Measurements from ENCODE around the gene SLC43A1. TPM values are rescaled to one million over a fixed set of nuclear protein-coding genes. Genes with fewer than 3 reads are reported as not detected.

The SLC43A1 gene
- total RNA-seq, 1 experiment from 2014 or later = 238 TPM

DNA sequence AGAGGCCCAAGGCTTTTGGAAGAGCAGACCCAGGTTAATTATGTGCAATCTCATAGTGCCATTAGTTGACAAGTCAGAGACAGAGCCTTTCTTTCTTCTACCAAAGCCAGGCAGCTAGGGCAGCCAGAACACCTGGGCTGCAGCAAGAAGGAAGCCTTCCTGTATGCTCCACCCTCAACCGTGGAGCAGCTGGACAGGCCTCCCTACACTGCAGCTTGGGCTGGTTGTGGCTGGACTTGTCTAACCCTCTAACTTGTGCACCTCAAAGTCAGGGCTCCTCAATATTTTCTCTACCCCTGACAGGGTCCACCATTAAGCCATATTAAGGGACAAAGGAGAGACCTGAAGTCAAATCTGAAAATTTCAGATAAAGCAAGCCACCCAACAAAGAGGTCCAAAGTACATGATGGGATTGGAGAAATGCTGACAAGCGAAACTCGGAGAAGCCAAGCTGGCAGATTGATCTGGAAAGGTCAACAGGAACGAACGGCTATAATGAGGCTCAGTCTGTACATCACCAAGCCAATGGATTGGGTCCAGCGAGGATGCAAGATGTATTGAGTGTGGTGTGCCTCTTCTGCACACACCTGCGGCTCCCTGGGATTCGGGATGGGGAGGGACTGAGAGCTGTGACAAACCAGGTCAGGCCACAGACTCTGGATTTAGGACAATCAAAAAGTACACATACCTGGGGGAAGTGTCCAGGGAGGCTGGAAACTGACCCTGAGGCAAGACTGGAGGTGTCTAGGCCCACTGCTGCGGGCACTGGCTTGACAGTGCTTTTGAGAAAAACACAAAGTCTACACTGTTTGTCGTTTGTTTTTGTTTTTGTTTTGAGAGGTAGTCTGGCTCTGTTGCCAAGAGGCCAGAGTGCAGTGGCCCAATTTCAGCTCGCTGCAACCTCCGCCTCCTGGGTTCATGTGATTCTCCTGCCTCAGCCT lies 76.9 kb downstream of the SLC43A1 start:
- Histone ChIP-seq H3K9ac (ENCODE audit: low read length) (no peak overlapping the region), H3K9me2 (replicated peaks; ENCODE audit: insufficient read depth, low read length) (no peaks in the 10 kb centered on the region), H3K4me1 (ENCODE audit: low read length) (no peaks in the 10 kb centered on the region), H2AFZ (ENCODE audit: low read length) (no peak overlapping the region), H3K4me2 (ENCODE audit: low read depth, low read length, poor library complexity, severe bottlenecking) (no peak overlapping the region), H3K4me3 (ENCODE audit: low read length) (no peak overlapping the region), H4K20me1 (ENCODE audit: insufficient read depth, low read depth, low read length) (no peaks in the 10 kb centered on the region), H3K27me3 (ENCODE audit: low read length) (no peaks in the 10 kb centered on the region), H3K36me3 (ENCODE audit: insufficient read depth, low read length) (no peaks in the 10 kb centered on the region), H3K27ac (ENCODE audit: low read length) (no peak overlapping the region), H3K79me2 (ENCODE audit: low read length) (no peaks in the 10 kb centered on the region), H3K9me3 (ENCODE audit: low read length) (no peaks in the 10 kb centered on the region)
- no peak for DNase-seq

DNA sequence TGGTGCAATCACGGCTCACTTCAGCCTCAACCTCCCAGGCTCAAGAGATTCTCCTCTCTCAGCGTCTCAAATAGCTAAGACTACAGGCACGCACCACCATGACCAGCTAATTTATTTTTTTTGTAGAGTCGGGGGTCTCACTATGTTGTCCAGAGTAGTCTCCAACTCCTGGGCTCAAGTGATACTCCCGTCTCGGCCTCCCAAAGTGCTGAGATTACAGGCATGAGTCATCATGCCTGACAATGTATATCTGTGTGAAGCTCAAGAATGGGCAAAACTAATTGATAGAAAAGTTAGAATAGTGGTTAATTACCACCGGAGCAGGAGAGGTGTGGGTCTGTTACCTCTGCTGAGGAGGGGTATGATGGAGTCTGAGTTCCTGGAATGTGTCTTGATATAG lies 79.5 kb downstream of the SLC43A1 start:
- Histone ChIP-seq H3K9me2 (replicated peaks; ENCODE audit: insufficient read depth, low read length) (no peaks in the 10 kb centered on the region), H3K27ac (ENCODE audit: low read length) (no peak overlapping the region), H2AFZ (ENCODE audit: low read length) (no peak overlapping the region), H3K4me2 (ENCODE audit: low read depth, low read length, poor library complexity, severe bottlenecking) (no peak overlapping the region), H3K36me3 (ENCODE audit: insufficient read depth, low read length) (no peaks in the 10 kb centered on the region), H3K4me3 (ENCODE audit: low read length) (no peak overlapping the region), H3K79me2 (ENCODE audit: low read length) (no peaks in the 10 kb centered on the region), H3K4me1 (ENCODE audit: low read length) (no peaks in the 10 kb centered on the region), H3K9me3 (ENCODE audit: low read length) (no peaks in the 10 kb centered on the region), H3K27me3 (ENCODE audit: low read length) (no peaks in the 10 kb centered on the region), H3K9ac (ENCODE audit: low read length) (no peak overlapping the region), H4K20me1 (ENCODE audit: insufficient read depth, low read depth, low read length) (no peaks in the 10 kb centered on the region)
- no peak for DNase-seq

GRCh38 chr11:57434640-57435546 lies 80.6 kb downstream of the SLC43A1 start:
- no peaks in the 10 kb centered on the region for H3K9me3 ChIP-seq (ENCODE audit: low read length)
- H3K4me3 ChIP-seq (ENCODE audit: low read length) = no peak overlapping the region
- H3K4me1 ChIP-seq (ENCODE audit: low read length) = no peaks in the 10 kb centered on the region
- no peaks in the 10 kb centered on the region for H4K20me1 ChIP-seq (ENCODE audit: insufficient read depth, low read depth, low read length)
- no peak overlapping the region for H3K9ac ChIP-seq (ENCODE audit: low read length)
- DNase-seq = no peak
- no peaks in the 10 kb centered on the region for H3K79me2 ChIP-seq (ENCODE audit: low read length)
- H3K9me2 ChIP-seq (replicated peaks; ENCODE audit: insufficient read depth, low read length) = no peaks in the 10 kb centered on the region
- H3K4me2 ChIP-seq (ENCODE audit: low read depth, low read length, poor library complexity, severe bottlenecking) = no peak overlapping the region
- H3K36me3 ChIP-seq (ENCODE audit: insufficient read depth, low read length) = no peaks in the 10 kb centered on the region
- no peak overlapping the region for H3K27ac ChIP-seq (ENCODE audit: low read length)
- H3K27me3 ChIP-seq (ENCODE audit: low read length) = no peaks in the 10 kb centered on the region
- no peak overlapping the region for H2AFZ ChIP-seq (ENCODE audit: low read length)

Small RNA genes lying within 50 kb of the gene (small RNA-seq; reads per million reads assigned to genes)
- gene RN7SL605P = not detected
- gene RNA5SP341 = not detected

Other genes with a start within 250 kb of the SLC43A1 start
- 11.6 and 21.9 TPM in 2 replicates for gene TNKS1BP1, start 190.8 kb downstream of the SLC43A1 start, total RNA-seq (2014; rRNA removed; shearing (Covaris generic); ENCODE audit: low replicate concordance)
- 79.9 and 111 TPM in 2 replicates for gene SSRP1, start 179.8 kb downstream of the SLC43A1 start, total RNA-seq (2014; rRNA removed; shearing (Covaris generic); ENCODE audit: low replicate concordance)
- gene P2RX3, start 177.3 kb downstream of the SLC43A1 start, total RNA-seq (2014; rRNA removed; shearing (Covaris generic); ENCODE audit: low replicate concordance) = not detected in 2 replicates
- gene PRG3, start 134.6 kb downstream of the SLC43A1 start, total RNA-seq (2014; rRNA removed; shearing (Covaris generic); ENCODE audit: low replicate concordance) = not detected in 2 replicates
- not detected in 2 replicates for gene PRG2, start 125.1 kb downstream of the SLC43A1 start, total RNA-seq (2014; rRNA removed; shearing (Covaris generic); ENCODE audit: low replicate concordance)
- 56.6 and 69.3 TPM in 2 replicates for gene SLC43A3, start 88.6 kb downstream of the SLC43A1 start, total RNA-seq (2014; rRNA removed; shearing (Covaris generic); ENCODE audit: low replicate concordance)
- gene RTN4RL2, start 55.2 kb downstream of the SLC43A1 start, total RNA-seq (2014; rRNA removed; shearing (Covaris generic); ENCODE audit: low replicate concordance) = 0.07 TPM in 1 of 2 replicates, not detected in the other
- gene TIMM10, start 15.1 kb upstream of the SLC43A1 start, total RNA-seq (2014; rRNA removed; shearing (Covaris generic); ENCODE audit: low replicate concordance) = 48.0 and 49.8 TPM in 2 replicates
- gene SMTNL1, start 21.9 kb upstream of the SLC43A1 start, total RNA-seq (2014; rRNA removed; shearing (Covaris generic); ENCODE audit: low replicate concordance) = not detected in 2 replicates
- gene UBE2L6, start 52.0 kb upstream of the SLC43A1 start, total RNA-seq (2014; rRNA removed; shearing (Covaris generic); ENCODE audit: low replicate concordance) = 123 and 129 TPM in 2 replicates
- not detected in 2 replicates for gene SERPING1, start 82.0 kb upstream of the SLC43A1 start, total RNA-seq (2014; rRNA removed; shearing (Covaris generic); ENCODE audit: low replicate concordance)
- not detected in 2 replicates for gene YPEL4, start 134.2 kb upstream of the SLC43A1 start, total RNA-seq (2014; rRNA removed; shearing (Covaris generic); ENCODE audit: low replicate concordance)
- 16.9 and 22.4 TPM in 2 replicates for gene CLP1, start 142.1 kb upstream of the SLC43A1 start, total RNA-seq (2014; rRNA removed; shearing (Covaris generic); ENCODE audit: low replicate concordance)
- gene ZDHHC5, start 152.4 kb upstream of the SLC43A1 start, total RNA-seq (2014; rRNA removed; shearing (Covaris generic); ENCODE audit: low replicate concordance) = 38.6 and 41.2 TPM in 2 replicates
- gene MED19, start 196.5 kb upstream of the SLC43A1 start, total RNA-seq (2014; rRNA removed; shearing (Covaris generic); ENCODE audit: low replicate concordance) = 12.5 and 12.8 TPM in 2 replicates
- gene TMX2, start 196.9 kb upstream of the SLC43A1 start, total RNA-seq (2014; rRNA removed; shearing (Covaris generic); ENCODE audit: low replicate concordance) = 53.3 and 91.2 TPM in 2 replicates
- gene SELENOH, start 225.8 kb upstream of the SLC43A1 start, total RNA-seq (2014; rRNA removed; shearing (Covaris generic); ENCODE audit: low replicate concordance) = 112 and 172 TPM in 2 replicates
- gene BTBD18, start 236.1 kb upstream of the SLC43A1 start, total RNA-seq (2014; rRNA removed; shearing (Covaris generic); ENCODE audit: low replicate concordance) = not detected in 2 replicates
- 5.7 and 6.0 TPM in 2 replicates for gene CTNND1, start 246.1 kb upstream of the SLC43A1 start, total RNA-seq (2014; rRNA removed; shearing (Covaris generic); ENCODE audit: low replicate concordance)

Data from Karpas-422 (cell line).